Kidney (tissue), 14 donors: ENCODE measurements around the gene CCDC144A. TPM values are rescaled to one million over a fixed set of nuclear protein-coding genes. Genes with fewer than 3 reads are reported as not detected.
"Not testable (repeated sequence)": the region's sequence is repeated elsewhere in the genome, so short reads cannot be mapped to it uniquely, and the experiment has no call there.

Experiments
- DNase-seq, 5 donors: peaks; one replicate each; pipeline ENCODE4 v3.0.0-alpha.2; 2013 to 2020
- FAIRE-seq: peaks from 2 replicates; lab custom pipeline; 2012; peaks lifted over from hg19 to GRCh38; lab: Jason Lieb, UNC
- H3K27ac ChIP-seq, 2 donors: one replicate each; pipeline ENCODE4 v1.7.0; 2013; ENCODE audit warnings: low read depth in 2 of 2, low read length in 2 of 2, inconsistent platforms in 1 of 2
- H3K27me3 ChIP-seq: one replicate; pipeline ENCODE4 v1.7.1; 2013; ENCODE audit warnings: low read length, inconsistent platforms; ENCODE audit not compliant: control insufficient read depth, insufficient read depth
- H3K36me3 ChIP-seq, 3 donors: one replicate each; pipeline versions ENCODE4 v1.7.0 to v1.7.1; 2013; ENCODE audit warnings: low read length in 3 of 3, control low read depth in 1 of 3, inconsistent platforms in 1 of 3; ENCODE audit not compliant: insufficient read depth in 3 of 3, control insufficient read depth in 2 of 3
- H3K4me1 ChIP-seq, 3 donors: one replicate each; pipeline versions ENCODE4 v1.7.0 to v1.7.1; 2013; ENCODE audit warnings: low read length in 3 of 3, inconsistent platforms in 1 of 3, low read depth in 1 of 3; ENCODE audit not compliant: control insufficient read depth in 2 of 3, insufficient read depth in 2 of 3
- H3K4me3 ChIP-seq, 3 donors: one replicate each; pipeline versions ENCODE4 v1.7.0 to v1.8.1; 2013; ENCODE audit warnings: low read length in 3 of 3, control low read depth in 1 of 3, inconsistent platforms in 1 of 3
- H3K9ac ChIP-seq, 3 donors: one replicate each; pipeline versions ENCODE4 v1.7.0 to v1.7.1; 2013; ENCODE audit warnings: low read length in 3 of 3, control low read depth in 1 of 3, inconsistent platforms in 1 of 3
- H3K9me3 ChIP-seq, 3 donors: one replicate each; pipeline versions ENCODE4 v1.7.0 to v1.7.1; 2013; ENCODE audit warnings: low read length in 3 of 3, control low read depth in 1 of 3, inconsistent platforms in 1 of 3; ENCODE audit not compliant: control insufficient read depth in 2 of 3, insufficient read depth in 1 of 3
- CTCF ChIP-seq: IDR thresholded peaks from 3 replicates; pipeline ENCODE4 v1.5.1; 2012; ENCODE audit warnings: mild to moderate bottlenecking, moderate library complexity, borderline replicate concordance; ENCODE audit not compliant: insufficient read depth; ENCODE audit errors: extremely low read depth
- intact Hi-C: fragments of 100-400 bp; cut with DNase I; formaldehyde crosslinking; loops from one replicate; pipeline ENCODE4 v1.11.1; 2022
- polyA plus RNA-seq: library from polyadenylated mRNA; stranded (reverse); fragments of 350-450 nt; fragmentation: Illumina TruSeq; extraction: RNeasy Lipid Tissue Mini Kit (QIAGEN cat#74804); gene quantifications from one replicate; pipeline ENCODE4 v1.2.3, GENCODE V29; 2014; ENCODE audit warnings: low read depth, low replicate concordance; ENCODE audit not compliant: insufficient read depth
- total RNA-seq: library from RNA; stranded (reverse); fragmentation: NEBNext Ultra II Directional; extraction: Animal tissue kit (Norgen Biotek cat#: 25700); gene quantifications from one replicate; pipeline ENCODE4 v1.2.1, GENCODE V29; 2021
- donor health status: control.
- donor health status: control.
- donor health status: control.
- donor health status: control.
- donor health status: control.
- donor health status: DM: yes; HTN: yes; CAD: no.
- donor health status: Normal renal cell carcinoma (clear cell type).

The CCDC144A gene
- total and polyA plus RNA-seq, 2 donors from 2014 or later: 0.52 to 7.6 TPM

- FAIRE-seq, H3K27ac ChIP-seq, DNase-seq, intact Hi-C loops, H3K4me1 ChIP-seq, H3K9ac ChIP-seq, H3K4me3 ChIP-seq, H3K27me3 ChIP-seq, H3K9me3 ChIP-seq, H3K36me3 ChIP-seq: not testable (repeated sequence)
Observed at GRCh38 chr17:16746571-16746970, 56.5 kb downstream of the CCDC144A start.

GRCh38 chr17:16750515-16750914, 60.5 kb downstream of the CCDC144A start:
- H3K27ac ChIP-seq, intact Hi-C loops, H3K9me3 ChIP-seq, H3K9ac ChIP-seq, H3K27me3 ChIP-seq, H3K4me3 ChIP-seq, DNase-seq, H3K36me3 ChIP-seq, H3K4me1 ChIP-seq, FAIRE-seq: not testable (repeated sequence)

GRCh38 chr17:16751224-16751923, 61.3 kb downstream of the CCDC144A start:
- H3K4me1 ChIP-seq, intact Hi-C loops, H3K9ac ChIP-seq, H3K36me3 ChIP-seq, H3K4me3 ChIP-seq, H3K27ac ChIP-seq, H3K9me3 ChIP-seq, H3K27me3 ChIP-seq, FAIRE-seq: not testable (repeated sequence)
- DNase-seq: peak in 3 of 5 donors; percentile 17 to 34 (median 27)
- TF ChIP-seq CTCF: peak; percentile 34

GRCh38 chr17:16751924-16752287, 61.9 kb downstream of the CCDC144A start:
- H3K4me3 ChIP-seq, H3K27ac ChIP-seq, DNase-seq, H3K27me3 ChIP-seq, FAIRE-seq, intact Hi-C loops, H3K4me1 ChIP-seq, H3K9me3 ChIP-seq, H3K9ac ChIP-seq, H3K36me3 ChIP-seq: not testable (repeated sequence)

GRCh38 chr17:16757520-16757919, 67.5 kb downstream of the CCDC144A start:
- H3K27me3 ChIP-seq, intact Hi-C loops, H3K4me3 ChIP-seq, H3K9ac ChIP-seq, H3K36me3 ChIP-seq, H3K4me1 ChIP-seq, DNase-seq, H3K9me3 ChIP-seq, FAIRE-seq, H3K27ac ChIP-seq: not testable (repeated sequence)

GRCh38 chr17:16758177-16758576, 68.1 kb downstream of the CCDC144A start:
- DNase-seq, FAIRE-seq, intact Hi-C loops, H3K27ac ChIP-seq, H3K27me3 ChIP-seq, H3K9ac ChIP-seq, H3K4me1 ChIP-seq, H3K36me3 ChIP-seq, H3K9me3 ChIP-seq, H3K4me3 ChIP-seq: not testable (repeated sequence)

GRCh38 chr17:16768290-16769175, 78.5 kb downstream of the CCDC144A start:
- H3K9ac ChIP-seq, intact Hi-C loops, H3K4me1 ChIP-seq, H3K27ac ChIP-seq, H3K36me3 ChIP-seq, H3K4me3 ChIP-seq, DNase-seq, H3K9me3 ChIP-seq, H3K27me3 ChIP-seq, FAIRE-seq: not testable (repeated sequence)
